Measurements from ENCODE around the gene MRPS18A. TPM values are rescaled to one million over a fixed set of nuclear protein-coding genes. Genes with fewer than 3 reads are reported as not detected.

MRPS18A gene
- total and polyA plus RNA-seq, 2 donors (not counting 1 experiment from before 2014, with no cell fraction given), result 39.6 to 46.3 TPM

DNA sequence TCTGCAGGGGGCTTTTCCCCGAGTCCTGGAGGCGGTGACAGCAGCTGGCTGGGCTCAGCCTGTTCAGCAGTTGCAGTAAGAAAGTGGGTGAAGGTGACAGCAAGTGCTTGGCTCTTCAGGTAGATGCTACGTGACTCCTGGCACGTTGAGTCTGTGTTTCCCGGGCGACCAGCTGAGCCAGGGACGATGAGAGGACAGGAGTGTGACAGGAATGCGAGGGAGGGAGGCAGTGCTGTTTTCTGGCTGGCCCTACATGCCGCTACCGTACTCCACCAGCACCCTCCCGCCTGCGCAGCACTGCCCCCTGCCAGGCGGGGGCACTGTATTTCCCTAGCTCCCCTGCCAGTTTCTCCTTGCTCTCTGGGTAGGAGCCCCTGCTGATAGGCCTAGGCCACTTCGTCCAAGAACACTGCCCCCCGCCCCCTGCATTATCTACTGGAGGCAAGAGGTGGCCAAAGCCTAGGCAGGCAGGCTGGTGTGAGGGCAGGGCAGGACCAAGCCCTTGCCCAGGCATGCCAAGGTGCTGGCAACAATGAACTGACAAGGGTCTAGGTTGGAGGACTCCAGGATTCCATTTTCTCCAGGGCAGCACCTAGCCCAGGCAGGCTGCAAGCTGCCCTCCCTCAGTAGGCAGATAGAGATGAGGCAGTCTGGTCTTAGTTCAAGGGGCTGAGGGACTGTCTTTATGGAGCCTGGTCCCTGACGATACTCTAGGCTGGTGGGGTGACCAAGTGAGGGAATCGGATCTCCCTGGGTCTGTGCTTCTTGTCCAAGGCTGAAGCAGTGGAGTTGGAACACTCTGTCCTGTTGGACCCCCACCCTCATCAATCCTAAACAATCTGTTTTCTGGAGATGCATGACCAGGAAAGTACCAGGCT is 19.2 kb downstream of the MRPS18A start:
- no peak overlapping the region for H3K9ac ChIP-seq (ENCODE audit: low read length)
- WGBS (ENCODE audit: insufficient coverage), result 22% methylated on average over 15 of the region's 17 CpGs
- Mint-ChIP-seq H3K4me1 (peaks cover 19% of the 10 kb centered on the region), H3K4me3 (peak overlapping the region; percentile 37), H3K9me3 (ENCODE audit: insufficient read depth) (no peaks in the 10 kb centered on the region), H3K27me3 (no peaks in the 10 kb centered on the region), H3K27ac (peak overlapping the region; percentile 42)
- CTCF ChIA-PET, result interaction anchor here (0.7 to 7.9 kb wide), 25 partner anchors 9 to 411 kb away, joined by 3 to 102 read pairs (median 9); partner anchors contain the start of genes GTPBP2, MRPS18A, RSPH9 and VEGFA
- peak overlapping the region; percentile 62 for H3K4me2 ChIP-seq (replicated peaks; ENCODE audit: low read depth, low read length, poor library complexity, severe bottlenecking)
- H3K4me1 ChIP-seq (ENCODE audit: control insufficient read depth in 2 of 2, insufficient read depth in 2 of 2, low read length in 2 of 2), result peaks cover 13 to 15% of the 10 kb centered on the region in 2 donors
- H2AFZ ChIP-seq (ENCODE audit: insufficient read depth, low read depth, low read length, poor library complexity, severe bottlenecking), result no peak overlapping the region
- intact Hi-C loops (cut with micrococcal nuclease), result loop anchor here (5.0 kb wide), 2 partner anchors 41 to 54 kb away; partner anchors contain the start of gene GTPBP2
- peaks cover 0 to 20% of the 10 kb centered on the region in 2 experiments for H3K36me3 ChIP-seq (replicated peaks in 1 of 2; ENCODE audit: control extremely low read depth in 1 of 2, control insufficient read depth in 1 of 2, extremely low read depth in 1 of 2, insufficient read depth in 2 of 2, low read length in 1 of 2)
- H3K4me3 ChIP-seq (ENCODE audit: control extremely low read depth in 1 of 5, extremely low read depth in 1 of 5, insufficient read depth in 1 of 5, low read depth in 2 of 5, low read length in 4 of 5), result no peak overlapping the region
- TF ChIP-seq, protein P1, sequence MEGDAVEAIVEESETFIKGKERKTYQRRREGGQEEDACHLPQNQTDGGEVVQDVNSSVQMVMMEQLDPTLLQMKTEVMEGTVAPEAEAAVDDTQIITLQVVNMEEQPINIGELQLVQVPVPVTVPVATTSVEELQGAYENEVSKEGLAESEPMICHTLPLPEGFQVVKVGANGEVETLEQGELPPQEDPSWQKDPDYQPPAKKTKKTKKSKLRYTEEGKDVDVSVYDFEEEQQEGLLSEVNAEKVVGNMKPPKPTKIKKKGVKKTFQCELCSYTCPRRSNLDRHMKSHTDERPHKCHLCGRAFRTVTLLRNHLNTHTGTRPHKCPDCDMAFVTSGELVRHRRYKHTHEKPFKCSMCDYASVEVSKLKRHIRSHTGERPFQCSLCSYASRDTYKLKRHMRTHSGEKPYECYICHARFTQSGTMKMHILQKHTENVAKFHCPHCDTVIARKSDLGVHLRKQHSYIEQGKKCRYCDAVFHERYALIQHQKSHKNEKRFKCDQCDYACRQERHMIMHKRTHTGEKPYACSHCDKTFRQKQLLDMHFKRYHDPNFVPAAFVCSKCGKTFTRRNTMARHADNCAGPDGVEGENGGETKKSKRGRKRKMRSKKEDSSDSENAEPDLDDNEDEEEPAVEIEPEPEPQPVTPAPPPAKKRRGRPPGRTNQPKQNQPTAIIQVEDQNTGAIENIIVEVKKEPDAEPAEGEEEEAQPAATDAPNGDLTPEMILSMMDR (IDR thresholded peaks at IDR 0.05), result peak; percentile 62
- no peak for TF ChIP-seq EZH2 (IDR thresholded peaks at IDR 0.05; ENCODE audit: borderline replicate concordance, insufficient read depth, low read depth, low read length, poor library complexity, severe bottlenecking)
- ATAC-seq (ENCODE audit: low read depth) (peak; percentile 61), DNase-seq (peak; percentile 73)
- POLR2A ChIA-PET, result interaction anchor here (0.5 to 1.2 kb wide), 2 partner anchors 36 to 411 kb away, joined by 3 to 4 read pairs; no protein-coding TSS in a partner anchor
- no peak overlapping the region for H3K27ac ChIP-seq (ENCODE audit: low read length in 2 of 2)
- H3K79me2 ChIP-seq (ENCODE audit: control insufficient read depth, insufficient read depth, low read length), result no peaks in the 10 kb centered on the region
- H3K9me3 ChIP-seq (ENCODE audit: control extremely low read depth in 1 of 3, control insufficient read depth in 2 of 3, insufficient read depth in 1 of 3, low read length in 2 of 3), result no peaks in the 10 kb centered on the region
- no peaks in the 10 kb centered on the region for H4K20me1 ChIP-seq (ENCODE audit: control insufficient read depth, insufficient read depth, low read length, poor library complexity, severe bottlenecking)
- no peaks in the 10 kb centered on the region for H3K27me3 ChIP-seq (replicated peaks in 1 of 4; ENCODE audit: control extremely low read depth in 1 of 4, control insufficient read depth in 3 of 4, insufficient read depth in 4 of 4, low read length in 3 of 4)

All from B cell (primary cell).